ENCODE measurements around the gene DNASE2B.
A peak's percentile ranks its signal among the peaks of the same experiment; 100 is the strongest.

Gene DNASE2B

DNA sequence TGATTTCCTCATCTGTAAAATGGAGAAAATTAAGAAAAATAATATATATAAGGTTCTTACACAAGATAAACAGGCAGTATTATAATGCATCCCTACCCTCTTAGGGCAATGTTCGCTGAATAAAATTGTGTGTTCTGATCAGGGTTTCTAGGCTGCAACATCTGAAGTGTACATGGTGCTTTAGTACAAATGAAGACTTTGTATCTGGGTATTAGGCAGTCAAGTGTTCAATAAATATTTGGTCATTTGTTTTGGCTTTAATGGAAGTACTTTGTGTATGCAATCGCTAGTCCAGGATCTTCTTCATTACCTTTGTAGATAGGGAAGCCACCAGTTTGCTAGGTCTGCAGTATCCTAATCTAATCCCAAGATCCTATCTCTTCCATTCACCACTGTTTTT, 28.1 kb downstream of the DNASE2B start:
- DNase-seq (ENCODE audit: low read depth), result no peak
- H3K4me3 ChIP-seq (replicated peaks; ENCODE audit: low read depth, low read length), result no peak overlapping the region
- TF ChIP-seq, protein P1, sequence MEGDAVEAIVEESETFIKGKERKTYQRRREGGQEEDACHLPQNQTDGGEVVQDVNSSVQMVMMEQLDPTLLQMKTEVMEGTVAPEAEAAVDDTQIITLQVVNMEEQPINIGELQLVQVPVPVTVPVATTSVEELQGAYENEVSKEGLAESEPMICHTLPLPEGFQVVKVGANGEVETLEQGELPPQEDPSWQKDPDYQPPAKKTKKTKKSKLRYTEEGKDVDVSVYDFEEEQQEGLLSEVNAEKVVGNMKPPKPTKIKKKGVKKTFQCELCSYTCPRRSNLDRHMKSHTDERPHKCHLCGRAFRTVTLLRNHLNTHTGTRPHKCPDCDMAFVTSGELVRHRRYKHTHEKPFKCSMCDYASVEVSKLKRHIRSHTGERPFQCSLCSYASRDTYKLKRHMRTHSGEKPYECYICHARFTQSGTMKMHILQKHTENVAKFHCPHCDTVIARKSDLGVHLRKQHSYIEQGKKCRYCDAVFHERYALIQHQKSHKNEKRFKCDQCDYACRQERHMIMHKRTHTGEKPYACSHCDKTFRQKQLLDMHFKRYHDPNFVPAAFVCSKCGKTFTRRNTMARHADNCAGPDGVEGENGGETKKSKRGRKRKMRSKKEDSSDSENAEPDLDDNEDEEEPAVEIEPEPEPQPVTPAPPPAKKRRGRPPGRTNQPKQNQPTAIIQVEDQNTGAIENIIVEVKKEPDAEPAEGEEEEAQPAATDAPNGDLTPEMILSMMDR (IDR thresholded peaks at IDR 0.05; ENCODE audit: low read length, missing control alignments), result no peak

DNA sequence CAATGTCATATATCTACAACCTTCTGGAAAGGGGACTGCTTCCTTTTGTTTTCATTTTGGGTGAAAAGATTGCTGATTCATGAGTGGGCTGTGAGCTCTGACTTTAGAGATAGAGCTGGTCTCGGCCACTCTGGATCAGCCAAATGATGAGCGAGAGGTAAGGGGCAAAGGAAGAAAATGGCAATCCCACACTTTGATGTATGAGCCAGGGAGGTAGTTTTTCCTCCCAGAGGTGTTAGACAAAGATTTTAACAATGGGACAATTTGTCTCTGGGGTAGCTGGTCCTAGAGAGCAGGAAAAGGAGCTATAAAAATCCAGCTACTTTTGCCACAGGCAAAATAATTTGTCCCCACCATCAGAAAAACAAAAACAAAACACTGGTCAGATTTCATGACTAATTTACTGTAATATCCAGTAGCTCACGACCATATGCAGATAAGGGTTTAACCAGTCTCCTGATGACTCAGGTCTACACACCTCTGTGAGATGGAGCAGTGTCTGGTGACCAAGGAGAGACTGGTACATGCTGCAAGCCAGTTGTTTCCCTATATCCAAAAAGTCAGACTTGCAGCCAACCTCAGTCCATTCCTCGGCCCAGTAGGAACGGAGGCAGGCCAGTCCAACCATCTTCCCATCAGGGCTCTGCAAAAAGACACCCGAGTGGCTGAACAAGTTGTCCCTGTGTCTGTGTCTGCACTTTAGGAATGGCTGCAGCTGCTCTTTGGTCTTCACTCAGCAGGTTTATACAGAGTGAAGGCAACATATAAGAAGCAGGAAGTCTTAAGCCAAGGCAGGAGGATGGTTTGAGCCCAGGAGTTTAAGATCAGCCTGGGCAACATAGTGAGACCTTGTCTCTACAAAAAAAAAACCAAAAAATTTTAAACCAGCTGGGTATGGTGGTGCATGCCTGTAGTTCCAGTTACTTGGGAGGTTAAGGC, 29.2 kb downstream of the DNASE2B start:
- DNase-seq (ENCODE audit: low read depth), result no peak
- no peak overlapping the region for H3K4me3 ChIP-seq (replicated peaks; ENCODE audit: low read depth, low read length)
- TF ChIP-seq, protein P1 (IDR thresholded peaks at IDR 0.05; ENCODE audit: low read length, missing control alignments), result no peak

DNA sequence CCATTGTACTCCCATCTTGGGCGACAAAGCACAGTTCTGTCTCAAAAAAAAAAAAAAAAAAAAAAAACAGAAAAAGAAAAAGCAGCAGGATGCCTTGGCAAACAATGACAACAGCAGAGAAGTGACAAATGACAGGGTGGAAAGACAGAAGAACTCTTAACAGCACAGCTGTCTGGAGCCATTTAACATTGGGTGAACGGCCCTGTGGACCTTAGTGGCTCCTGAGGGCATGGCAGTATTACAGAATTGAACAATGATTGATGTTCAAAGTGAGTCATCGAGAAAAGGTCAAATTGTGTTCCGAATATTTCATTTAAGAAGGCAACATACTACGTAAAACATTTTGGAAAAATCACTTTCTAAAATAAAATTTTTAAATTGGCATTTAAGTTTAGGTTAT, 30.0 kb downstream of the DNASE2B start:
- DNase-seq (ENCODE audit: low read depth), result no peak
- TF ChIP-seq, protein P1 (IDR thresholded peaks at IDR 0.05; ENCODE audit: low read length, missing control alignments), result no peak
- H3K4me3 ChIP-seq (replicated peaks; ENCODE audit: low read depth, low read length), result no peak overlapping the region

DNA sequence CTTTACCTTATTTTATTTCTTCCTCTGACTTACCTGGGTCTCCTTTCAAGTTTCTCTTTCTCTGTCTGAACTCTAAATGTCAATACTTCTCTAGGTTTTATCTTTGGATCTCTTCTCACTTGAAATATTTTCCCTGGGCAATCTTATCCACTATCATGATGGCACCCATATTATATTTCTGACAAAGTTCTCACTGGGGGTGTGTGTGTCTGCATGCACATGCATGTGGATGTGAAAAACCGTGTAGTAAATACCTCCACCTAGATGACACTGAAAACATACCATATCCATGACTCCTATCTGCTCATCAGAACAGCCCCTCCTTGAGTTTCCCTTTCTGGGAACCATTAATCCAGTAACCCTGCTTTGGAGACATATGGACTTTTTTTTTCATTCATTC, 30.9 kb downstream of the DNASE2B start:
- H3K4me3 ChIP-seq (replicated peaks; ENCODE audit: low read depth, low read length), result no peak overlapping the region
- TF ChIP-seq, protein P1 (IDR thresholded peaks at IDR 0.05; ENCODE audit: low read length, missing control alignments), result no peak
- no peak for DNase-seq (ENCODE audit: low read depth)

DNA sequence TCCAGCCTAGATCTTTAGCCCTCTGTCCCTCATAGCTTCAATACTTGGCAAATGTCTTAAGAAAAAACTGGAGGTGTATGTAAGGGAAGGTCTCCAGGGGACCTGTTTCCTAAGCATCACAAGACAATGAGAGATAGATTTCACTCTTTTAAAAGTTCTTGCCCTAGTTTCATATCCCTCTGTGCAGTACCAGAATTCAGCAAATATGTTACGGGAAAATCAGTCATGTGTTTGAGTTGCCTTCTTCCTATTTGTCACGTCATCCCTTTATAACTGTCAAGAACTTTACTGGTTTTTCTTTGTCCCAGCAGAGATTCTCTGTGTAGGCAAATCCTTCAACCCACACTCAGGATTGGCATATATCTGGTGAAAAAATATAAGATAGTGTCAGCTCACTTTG, 32.3 kb downstream of the DNASE2B start:
- DNase-seq (ENCODE audit: low read depth), result no peak
- H3K4me3 ChIP-seq (replicated peaks; ENCODE audit: low read depth, low read length), result no peak overlapping the region
- TF ChIP-seq, protein P1 (IDR thresholded peaks at IDR 0.05; ENCODE audit: low read length, missing control alignments), result no peak

DNA sequence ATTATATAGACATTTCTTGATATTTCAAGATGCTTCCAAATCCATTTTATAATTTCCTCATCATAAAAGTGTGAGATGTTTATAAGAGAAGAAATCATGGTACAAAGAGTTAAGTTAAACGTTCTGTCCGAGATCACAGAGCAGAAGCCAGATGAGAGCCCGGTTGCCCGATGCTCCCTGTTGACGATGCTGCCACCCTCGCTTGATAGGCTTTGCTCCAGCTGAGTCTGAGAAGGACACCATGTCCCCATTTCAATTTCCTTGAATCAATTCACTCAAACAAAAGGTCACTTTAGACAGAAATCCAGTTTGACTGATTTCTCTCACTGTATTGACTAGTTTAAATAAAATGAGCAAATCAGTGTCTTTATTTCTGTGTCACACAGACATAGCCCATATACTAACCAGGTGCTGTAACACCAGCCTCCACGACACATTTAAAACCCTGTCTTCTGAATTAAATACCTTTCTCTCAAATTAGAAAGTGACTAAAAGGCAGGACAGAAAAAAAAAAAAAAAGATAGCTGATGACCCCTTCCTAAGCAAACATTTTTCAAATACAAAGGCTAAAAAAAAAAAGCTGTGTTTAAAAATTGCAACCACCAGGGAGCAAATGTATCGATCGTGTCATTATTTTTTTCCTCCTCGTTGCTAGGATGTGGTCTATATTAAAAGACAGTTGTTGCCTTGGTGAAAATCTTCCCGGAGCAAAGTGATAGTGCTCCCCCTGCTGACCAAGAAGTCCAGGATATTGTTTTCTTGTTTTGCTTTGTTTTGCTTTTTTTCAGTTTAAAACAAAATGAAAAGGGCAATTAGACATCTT, 35.2 kb downstream of the DNASE2B start:
- DNase-seq (ENCODE audit: low read depth), result peak; percentile 90
- TF ChIP-seq, protein P1 (IDR thresholded peaks at IDR 0.05; ENCODE audit: low read length, missing control alignments), result peak; percentile 77
- H3K4me3 ChIP-seq (replicated peaks; ENCODE audit: low read depth, low read length), result peak overlapping the region; percentile 32

Data from fibroblast of pulmonary artery (primary cell).